ENCODE data around the gene STRADB.

- TF ChIP-seq, protein P1, sequence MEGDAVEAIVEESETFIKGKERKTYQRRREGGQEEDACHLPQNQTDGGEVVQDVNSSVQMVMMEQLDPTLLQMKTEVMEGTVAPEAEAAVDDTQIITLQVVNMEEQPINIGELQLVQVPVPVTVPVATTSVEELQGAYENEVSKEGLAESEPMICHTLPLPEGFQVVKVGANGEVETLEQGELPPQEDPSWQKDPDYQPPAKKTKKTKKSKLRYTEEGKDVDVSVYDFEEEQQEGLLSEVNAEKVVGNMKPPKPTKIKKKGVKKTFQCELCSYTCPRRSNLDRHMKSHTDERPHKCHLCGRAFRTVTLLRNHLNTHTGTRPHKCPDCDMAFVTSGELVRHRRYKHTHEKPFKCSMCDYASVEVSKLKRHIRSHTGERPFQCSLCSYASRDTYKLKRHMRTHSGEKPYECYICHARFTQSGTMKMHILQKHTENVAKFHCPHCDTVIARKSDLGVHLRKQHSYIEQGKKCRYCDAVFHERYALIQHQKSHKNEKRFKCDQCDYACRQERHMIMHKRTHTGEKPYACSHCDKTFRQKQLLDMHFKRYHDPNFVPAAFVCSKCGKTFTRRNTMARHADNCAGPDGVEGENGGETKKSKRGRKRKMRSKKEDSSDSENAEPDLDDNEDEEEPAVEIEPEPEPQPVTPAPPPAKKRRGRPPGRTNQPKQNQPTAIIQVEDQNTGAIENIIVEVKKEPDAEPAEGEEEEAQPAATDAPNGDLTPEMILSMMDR (IDR thresholded peaks at IDR 0.05 in 4 of 5, conservative IDR thresholded peaks at IDR 0.05 in 1 of 5) = no peak
- TF ChIP-seq POLR2A (IDR thresholded peaks at IDR 0.05) = no peak
These were observed 617 bp upstream of the STRADB start for GRCh38 chr2:201450954-201451291.

Measured in gastrocnemius medialis (tissue), 4 donors.